Inflammatory macrophage treated with lipopolysaccharide for 1 hour (primary cell): ENCODE measurements around the gene IGSF9.
A peak's percentile ranks its signal among the peaks of the same experiment; 100 is the strongest.

ENCODE experiments used
- DNase-seq, 2 donors: peaks; one replicate each; pipeline ENCODE4 v3.0.0-alpha.2; 2020 to 2022

The IGSF9 gene

GRCh38 chr1:159943908-159944622, 1.3 kb downstream of the IGSF9 start:
- DNase-seq = no peak

GRCh38 chr1:159943278-159943640, 2.2 kb downstream of the IGSF9 start:
- no peak for DNase-seq

GRCh38 chr1:159942632-159943277, 2.7 kb downstream of the IGSF9 start:
- DNase-seq = no peak

- no peak for DNase-seq
Observed at GRCh38 chr1:159941591-159942560, 3.5 kb downstream of the IGSF9 start.

GRCh38 chr1:159941141-159941540, 4.3 kb downstream of the IGSF9 start:
- no peak for DNase-seq

- no peak for DNase-seq
Observed at GRCh38 chr1:159940006-159940620, 5.3 kb downstream of the IGSF9 start.

GRCh38 chr1:159939678-159940002, 5.8 kb downstream of the IGSF9 start:
- DNase-seq = no peak

GRCh38 chr1:159938905-159939677, 6.3 kb downstream of the IGSF9 start:
- no peak for DNase-seq

GRCh38 chr1:159938211-159938852, 7.1 kb downstream of the IGSF9 start:
- DNase-seq = no peak

- peak; percentile 20 to 36 for DNase-seq
Observed at GRCh38 chr1:159937054-159937750, 8.2 kb downstream of the IGSF9 start.

- DNase-seq = peak; percentile 29 to 89
Observed at GRCh38 chr1:159936273-159936904, 9.0 kb downstream of the IGSF9 start.

- DNase-seq = peak; percentile 55 to 78
Observed at GRCh38 chr1:159935719-159936272, 9.6 kb downstream of the IGSF9 start.

GRCh38 chr1:159935305-159935704, 10.1 kb downstream of the IGSF9 start:
- DNase-seq = no peak

GRCh38 chr1:159934136-159935039, 11.0 kb downstream of the IGSF9 start:
- no peak for DNase-seq

- DNase-seq = no peak
Observed at GRCh38 chr1:159933347-159933746, 12.1 kb downstream of the IGSF9 start.

- DNase-seq = no peak
Observed at GRCh38 chr1:159932296-159933285, 12.8 kb downstream of the IGSF9 start.

GRCh38 chr1:159931795-159932173, 13.6 kb downstream of the IGSF9 start:
- no peak for DNase-seq
